Measurements from ENCODE around the gene DMXL2. TPM values are rescaled to one million over a fixed set of nuclear protein-coding genes. Genes with fewer than 3 reads are reported as not detected.

DMXL2 gene
- total and polyA plus RNA-seq, 2 experiments from 2014 or later: 6.1 to 61.1 TPM

- no peak overlapping the region for H3K27ac ChIP-seq (ENCODE audit: low read depth)
- peaks cover 28% of the 10 kb centered on the region for H3K27me3 ChIP-seq (ENCODE audit: insufficient read depth)
- peaks cover 6% of the 10 kb centered on the region for H3F3A ChIP-seq (replicated peaks; ENCODE audit: low read depth)
- H3K4me3 ChIP-seq: no peak overlapping the region
- TF ChIP-seq EZH2 (IDR thresholded peaks at IDR 0.05; ENCODE audit: low read depth, unreplicated experiment) (no peak), NANOG (IDR thresholded peaks at IDR 0.05; ENCODE audit: borderline replicate concordance) (no peak), ZNF114 (CRISPR knock-in tag; IDR thresholded peaks at IDR 0.05) (no peak)
- H3K79me2 ChIP-seq (replicated peaks; ENCODE audit: insufficient read depth): no peaks in the 10 kb centered on the region; the same call in 1 of the 2 replicates
- Mint-ChIP-seq H3K27me3 (ENCODE audit: insufficient read depth, low read depth, poor library complexity) (peaks cover 4% of the 10 kb centered on the region), H3K27ac (no peak overlapping the region), H3K4me3 (no peak overlapping the region), H3K4me1 (peaks cover 22% of the 10 kb centered on the region), H3K9me3 (no peaks in the 10 kb centered on the region), H3K36me3 (ENCODE audit: low read depth) (0 out of 3 replicates have a peak, but pooled peaks cover under 1% of the 10 kb centered on the region)
- H3K4me2 ChIP-seq: no peak overlapping the region
- H3K9me2 ChIP-seq (ENCODE audit: insufficient read depth): 0 out of 2 replicates have a peak, but pooled peaks cover under 1% of the 10 kb centered on the region
- H4K20me1 ChIP-seq (replicated peaks; ENCODE audit: insufficient read depth): 0 out of 2 replicates have a peak, but pooled peaks cover 5% of the 10 kb centered on the region
- ATAC-seq (no peak), DNase-seq (ENCODE audit: low spot score) (no peak)
- no peak overlapping the region for H2AFZ ChIP-seq
- H3K36me3 ChIP-seq (ENCODE audit: insufficient read depth): no peaks in the 10 kb centered on the region
- H3K4me1 ChIP-seq (ENCODE audit: insufficient read depth): peaks cover 18% of the 10 kb centered on the region
These were observed 1.9 kb downstream of the DMXL2 start for GRCh38 chr15:51620641-51621040.

GRCh38 chr15:51620122-51620521 lies 2.4 kb downstream of the DMXL2 start:
- Histone ChIP-seq H3K27ac (ENCODE audit: low read depth) (no peak overlapping the region), H3F3A (replicated peaks; ENCODE audit: low read depth) (peaks cover 6% of the 10 kb centered on the region), H3K27me3 (ENCODE audit: insufficient read depth) (peaks cover 28% of the 10 kb centered on the region), H3K4me1 (ENCODE audit: insufficient read depth) (peaks cover 18% of the 10 kb centered on the region), H3K4me2 (no peak overlapping the region), H3K36me3 (ENCODE audit: insufficient read depth) (no peaks in the 10 kb centered on the region), H3K79me2 (replicated peaks; ENCODE audit: insufficient read depth) (no peaks in the 10 kb centered on the region; the same call in 1 of the 2 replicates), H2AFZ (no peak overlapping the region), H3K9me2 (ENCODE audit: insufficient read depth) (no peaks in the 10 kb centered on the region), H3K4me3 (no peak overlapping the region), H4K20me1 (replicated peaks; ENCODE audit: insufficient read depth) (0 out of 2 replicates have a peak, but pooled peaks cover 5% of the 10 kb centered on the region)
- Mint-ChIP-seq H3K4me3 (no peak overlapping the region), H3K4me1 (peaks cover 22% of the 10 kb centered on the region), H3K27me3 (ENCODE audit: insufficient read depth, low read depth, poor library complexity) (peaks cover 4% of the 10 kb centered on the region), H3K27ac (no peak overlapping the region), H3K9me3 (no peaks in the 10 kb centered on the region), H3K36me3 (ENCODE audit: low read depth) (0 out of 3 replicates have a peak, but pooled peaks cover 3% of the 10 kb centered on the region)
- ATAC-seq (no peak), DNase-seq (ENCODE audit: low spot score) (no peak)
- no peak for TF ChIP-seq EZH2 (IDR thresholded peaks at IDR 0.05; ENCODE audit: low read depth, unreplicated experiment)
- TF ChIP-seq REST (IDR thresholded peaks at IDR 0.05; ENCODE audit: unreplicated experiment): no peak
- no peak for TF ChIP-seq EZH2phosphoT487 (IDR thresholded peaks at IDR 0.05; ENCODE audit: unreplicated experiment)
- TF ChIP-seq NANOG (IDR thresholded peaks at IDR 0.05; ENCODE audit: borderline replicate concordance): no peak
- no peak for TF ChIP-seq CREB1 (CRISPR knock-in tag; IDR thresholded peaks at IDR 0.05; ENCODE audit: low read depth)
- no peak for TF ChIP-seq CTCF (conservative IDR thresholded peaks at IDR 0.05; ENCODE audit: low read depth in 2 of 2)
- no peak for TF ChIP-seq ZNF331 (CRISPR knock-in tag; IDR thresholded peaks at IDR 0.05; ENCODE audit: low read depth)
- no peak for TF ChIP-seq ZNF114 (CRISPR knock-in tag; IDR thresholded peaks at IDR 0.05)
- no peak for TF ChIP-seq JUNB (IDR thresholded peaks at IDR 0.05; ENCODE audit: unreplicated experiment)
- no peak for TF ChIP-seq ETS1 (IDR thresholded peaks at IDR 0.05)
- TF ChIP-seq STAT1 (IDR thresholded peaks at IDR 0.05; ENCODE audit: unreplicated experiment): no peak
